HepG2 (cell line): ENCODE results near the gene ATP10D. TPM values are rescaled to one million over a fixed set of nuclear protein-coding genes. Genes with fewer than 3 reads are reported as not detected.

ENCODE experiments used
- ATAC-seq: fragments of 200-7000 bp; cut with Tn5 transposase; 3 replicates; pipeline ENCODE4 v1.9.1; 2020; ENCODE audit warnings: mild to moderate bottlenecking, moderate library complexity
- BruUV-seq: library from RNA; stranded (reverse); fragments of 400-500 nt; replicated peaks from 2 replicates; lab custom pipeline; 2021; lab: Mats Ljungman, UMichigan
- CTCF ChIA-PET: fragments of 300-600 bp; formaldehyde crosslinking; extraction: SDS; loops from one replicate; lab custom pipeline; 2021; ENCODE audit warnings: low total read pairs, inconsistent platforms, low intra/inter-chr PET ratio; lab: Yijun Ruan, JAX
- POLR2A ChIA-PET: fragments of 350-600 bp; sonication (Branson Sonifier 250); formaldehyde crosslinking; loops from one replicate; lab custom pipeline; 2020; ENCODE audit warnings: antibody characterized with exemption, inconsistent platforms; lab: Yijun Ruan, JAX
- DNase-seq: peaks from one replicate; pipeline ENCODE4 v3.0.0-alpha.2; 2015; ENCODE audit warnings: low spot score
- FAIRE-seq: peaks from 3 replicates; lab custom pipeline; 2011; peaks lifted over from hg19 to GRCh38; lab: Jason Lieb, UNC
- H2AFZ ChIP-seq: one replicate; pipeline ENCODE4 v1.6.1; 2011; ENCODE audit warnings: low read length, inconsistent platforms
- H3K27ac ChIP-seq: fragments of 300-600 bp; 3 replicates; pipeline ENCODE4 v1.8.0; 2011; ENCODE audit warnings: mixed run types, mild to moderate bottlenecking, mixed read lengths, low read length, inconsistent platforms; ENCODE audit not compliant: insufficient read depth; ENCODE audit errors: extremely low read length
- H3K27me3 ChIP-seq, 2 experiments: fragments of 200-600 bp in 1 of 2; 2 replicates in 1 of 2; 3 replicates in 1 of 2; pipeline versions ENCODE4 v1.6.0 to v1.8.0; 2011; ENCODE audit warnings: low read length in 2 of 2, mild to moderate bottlenecking in 2 of 2, moderate library complexity in 2 of 2, inconsistent platforms in 1 of 2; ENCODE audit not compliant: insufficient read depth in 2 of 2, control insufficient read depth in 1 of 2
- H3K36me3 ChIP-seq, 2 experiments: fragments of 200-600 bp in 1 of 2; replicated peaks in 1 of 2; 2 replicates in 1 of 2; 3 replicates in 1 of 2; pipeline versions ENCODE4 v1.5.1 to v1.8.0; 2011; ENCODE audit warnings: low read length in 2 of 2, inconsistent platforms in 1 of 2; ENCODE audit not compliant: insufficient read depth in 2 of 2, control insufficient read depth in 1 of 2
- H3K4me1 ChIP-seq: 2 replicates; pipeline ENCODE4 v1.5.1; 2012; ENCODE audit warnings: low read length, inconsistent platforms; ENCODE audit not compliant: insufficient read depth
- H3K4me2 ChIP-seq: 2 replicates; pipeline ENCODE4 v1.6.0; 2011; ENCODE audit warnings: low read depth, low read length, inconsistent platforms
- H3K4me3 ChIP-seq, 3 experiments: fragments of 200-600 bp in 1 of 3; sonication (generic), shearing (Covaris generic) in 1 of 3; replicated peaks in 1 of 3; 2 replicates each; pipeline ENCODE4 v1.5.1; 2011 to 2016; ENCODE audit warnings: low read length in 3 of 3, inconsistent platforms in 2 of 3, low read depth in 2 of 3, mild to moderate bottlenecking in 2 of 3, control low read depth in 1 of 3, mixed read lengths in 1 of 3; ENCODE audit not compliant: insufficient read depth in 1 of 3
- H3K79me2 ChIP-seq: one replicate; pipeline ENCODE4 v1.6.1; 2011; ENCODE audit warnings: low read length, inconsistent platforms; ENCODE audit not compliant: insufficient read depth
- H3K9ac ChIP-seq: 2 replicates; pipeline ENCODE4 v1.6.0; 2011; ENCODE audit warnings: mild to moderate bottlenecking, low read depth, low read length, inconsistent platforms; ENCODE audit not compliant: insufficient read depth
- H3K9me3 ChIP-seq: 2 replicates; pipeline ENCODE4 v1.5.1; 2012; ENCODE audit warnings: mild to moderate bottlenecking, low read length
- H4K20me1 ChIP-seq: 2 replicates; pipeline ENCODE4 v1.6.0; 2011; ENCODE audit warnings: inconsistent platforms, mild to moderate bottlenecking, low read length, moderate library complexity; ENCODE audit not compliant: insufficient read depth
- AKAP8 ChIP-seq: sonication (generic); formaldehyde crosslinking; IDR thresholded peaks from 2 replicates; pipeline ENCODE4 v1.5.1; 2020; ENCODE audit warnings: mild to moderate bottlenecking, missing genetic modification reagents
- DDIT3 ChIP-seq: sonication (generic); formaldehyde crosslinking; IDR thresholded peaks from 2 replicates; pipeline ENCODE4 v1.4.0; 2020; ENCODE audit warnings: mild to moderate bottlenecking, missing genetic modification reagents
- HDAC6 ChIP-seq: fragments of 200-600 bp; sonication (generic); IDR thresholded peaks from 2 replicates; pipeline ENCODE4 v1.7.0; 2017; ENCODE audit warnings: mild to moderate bottlenecking, antibody characterized with exemption, low read length, low read depth
- HOXA3 ChIP-seq: sonication (generic); formaldehyde crosslinking; IDR thresholded peaks from 2 replicates; pipeline ENCODE4 v1.5.0; 2020; ENCODE audit warnings: missing genetic modification reagents
- NFKB2 ChIP-seq: sonication (generic); formaldehyde crosslinking; IDR thresholded peaks from 2 replicates; pipeline ENCODE4 v1.4.0; 2020; ENCODE audit warnings: missing genetic modification reagents, borderline replicate concordance
- PLRG1 ChIP-seq: fragments of 450-650 bp; conservative IDR thresholded peaks from 2 replicates; pipeline ENCODE4 v1.6.1; 2016
- PRDM15 ChIP-seq: sonication (generic); formaldehyde crosslinking; IDR thresholded peaks from 2 replicates; pipeline ENCODE4 v1.4.0; 2020; ENCODE audit warnings: missing genetic modification reagents
- RXRA ChIP-seq: sonication (generic); formaldehyde crosslinking; IDR thresholded peaks from 2 replicates; pipeline ENCODE4 v1.5.1; 2020; ENCODE audit warnings: missing genetic modification reagents
- ZBTB21 ChIP-seq: sonication (generic); formaldehyde crosslinking; IDR thresholded peaks from 2 replicates; pipeline ENCODE4 v1.4.0; 2020; ENCODE audit warnings: missing genetic modification reagents
- ZFP37 ChIP-seq: sonication (generic); formaldehyde crosslinking; IDR thresholded peaks from 2 replicates; pipeline ENCODE4 v1.4.0; 2020; ENCODE audit warnings: missing genetic modification reagents, borderline replicate concordance
- ZNF136 ChIP-seq: sonication (generic); formaldehyde crosslinking; IDR thresholded peaks from 2 replicates; pipeline ENCODE4 v1.8.1; 2022; ENCODE audit warnings: low read depth, mild to moderate bottlenecking, moderate library complexity, missing genetic modification reagents
- ZNF687 ChIP-seq: sonication (generic); formaldehyde crosslinking; IDR thresholded peaks from 2 replicates; pipeline ENCODE4 v1.5.1; 2020; ENCODE audit warnings: mild to moderate bottlenecking, missing genetic modification reagents, moderate library complexity
- WGBS: methylation state at CpG from one replicate; pipeline ENCODE4 v1.1.6; 2017; ENCODE audit warnings: low lambda C conversion rate; 5-methylcytosine and 5-hydroxymethylcytosine counted together
- in situ Hi-C: cut with HindIII; loops from 2 replicates; pipeline ENCODE4 v1.10.0; 2017; ENCODE audit warnings: low pct_unique_long_range_greater_than_20kb; ENCODE audit not compliant: extremely low pct_ligation_motif_present
- intact Hi-C: fragments of 100-400 bp; cut with micrococcal nuclease; formaldehyde crosslinking; loops from one replicate; pipeline ENCODE4 v1.10.0; 2022; ENCODE audit not compliant: unreplicated experiment
- polyA plus RNA-seq, 8 experiments: library from polyadenylated mRNA; depleted of rRNA in 3 of 8; stranded (reverse) in 7 of 8; unstranded in 1 of 8; fragments of >200 nt; fragmentation: Illumina TruSeq in 4 of 8; extraction: Trizol in 4 of 8; gene quantifications; 2 replicates each; pipeline versions ENCODE4 v1.2.1 to v1.2.3, GENCODE V29; 2011 to 2016; ENCODE audit warnings: low read depth in 4 of 8, missing spikeins in 1 of 8, mixed read lengths in 1 of 8; ENCODE audit not compliant: insufficient read depth in 1 of 8
- total RNA-seq, 5 experiments: library from RNA; depleted of rRNA; stranded (reverse); fragments of >200 nt; fragmentation: Illumina TruSeq; extraction: Trizol; gene quantifications; 2 replicates each; pipeline ENCODE4 v1.2.3, GENCODE V29; 2016; ENCODE audit warnings: low read depth in 1 of 5

The ATP10D gene
- total and polyA plus RNA-seq, 2 of the 13 experiments (the other 11 are each of a cell fraction or from before 2014, with no cell fraction given): 2.2 to 9.8 TPM

GRCh38 chr4:47631161-47631560 is 146.1 kb downstream of the ATP10D start (continued):
- TF ChIP-seq HOXA3 (CRISPR knock-in tag) (no peak), ZNF136 (CRISPR knock-in tag) (no peak), HDAC6 (no peak), AKAP8 (CRISPR knock-in tag) (no peak)

- H4K20me1 ChIP-seq: no peaks in the 10 kb centered on the region
- no peaks in the 10 kb centered on the region for H3K27me3 ChIP-seq
- ATAC-seq (no peak), FAIRE-seq (no peak), DNase-seq (no peak)
- H3K4me2 ChIP-seq: no peak overlapping the region
- H3K36me3 ChIP-seq: no peaks in the 10 kb centered on the region
- no peak overlapping the region for H2AFZ ChIP-seq
- WGBS: 60% methylated on average over 2 of the region's 3 CpGs
- intact Hi-C loops (no loop called here), in situ Hi-C loops (no loop called here)
- no TSS peak for BruUV-seq
- ChIA-PET POLR2A (no interaction called here), CTCF (no interaction called here)
- H3K9me3 ChIP-seq: no peaks in the 10 kb centered on the region
- no peak overlapping the region for H3K4me3 ChIP-seq
- H3K27ac ChIP-seq: no peak overlapping the region
- no peaks in the 10 kb centered on the region for H3K4me1 ChIP-seq
- no peaks in the 10 kb centered on the region for H3K79me2 ChIP-seq
- H3K9ac ChIP-seq: no peak overlapping the region
- TF ChIP-seq PLRG1 (no peak), PRDM15 (CRISPR knock-in tag) (no peak), NFKB2 (CRISPR knock-in tag) (no peak), DDIT3 (CRISPR knock-in tag) (no peak), ZNF687 (CRISPR knock-in tag) (no peak), ZBTB21 (CRISPR knock-in tag) (no peak), RXRA (CRISPR knock-in tag) (no peak), ZFP37 (CRISPR knock-in tag) (no peak)
Observed at GRCh38 chr4:47639531-47639930, 154.5 kb downstream of the ATP10D start.
